ENCODE measurements around the gene RBM26. TPM values are rescaled to one million over a fixed set of nuclear protein-coding genes. Genes with fewer than 3 reads are reported as not detected.

Gene RBM26
- polyA plus RNA-seq, 1 donor from 2014 or later, result 112 TPM

DNA sequence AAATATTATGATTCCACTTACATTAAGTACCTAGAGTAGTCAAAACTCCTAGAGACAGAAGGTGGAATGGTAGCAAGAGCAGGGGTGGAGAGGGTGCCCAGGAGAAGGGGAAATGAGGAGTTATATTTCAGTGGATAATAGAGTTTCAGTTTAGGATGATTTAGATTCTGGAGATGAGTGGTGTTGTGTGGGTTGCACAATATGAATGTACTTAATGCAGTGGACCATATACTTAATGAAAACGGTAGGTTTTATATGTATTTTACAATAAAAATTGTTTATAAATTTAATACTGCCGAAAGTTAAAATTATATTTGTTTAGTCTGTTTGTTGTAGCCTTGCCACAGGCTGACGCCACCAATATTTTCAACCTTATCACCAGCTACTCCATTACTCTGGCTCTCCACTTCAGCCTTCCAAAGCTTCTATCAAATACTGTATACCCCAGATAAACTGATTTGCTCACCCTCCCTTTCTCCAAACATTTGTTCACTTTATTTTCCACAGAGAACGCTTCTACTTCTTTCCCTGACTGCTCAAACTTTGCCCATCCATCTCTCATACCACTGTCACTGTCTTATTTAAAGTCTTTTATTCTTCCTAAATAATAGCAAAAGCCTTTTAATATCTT is 1.4 kb upstream of the RBM26 start:
- no peak overlapping the region for H2AFZ ChIP-seq (ENCODE audit: low read depth, low read length)
- peaks cover 44% of the 10 kb centered on the region for H3K79me2 ChIP-seq (replicated peaks; ENCODE audit: insufficient read depth, low read length)
- no peaks in the 10 kb centered on the region for H3K36me3 ChIP-seq (ENCODE audit: insufficient read depth, low read length)
- H3F3A ChIP-seq (ENCODE audit: insufficient read depth, low read length, poor library complexity, severe bottlenecking), result no peaks in the 10 kb centered on the region
- H3K9me2 ChIP-seq (ENCODE audit: insufficient read depth, low read length), result no peaks in the 10 kb centered on the region
- peak overlapping the region; percentile 78 for H3K4me3 ChIP-seq (ENCODE audit: low read length)
- peak overlapping the region; percentile 87 for H3K4me2 ChIP-seq (ENCODE audit: low read length)
- no peaks in the 10 kb centered on the region for H4K20me1 ChIP-seq (ENCODE audit: insufficient read depth)
- no peaks in the 10 kb centered on the region for H3K9me3 ChIP-seq (ENCODE audit: low read length)
- no peak overlapping the region for H3K9ac ChIP-seq (ENCODE audit: low read length)
- no peak for TF ChIP-seq CTCF (IDR thresholded peaks at IDR 0.05; ENCODE audit: poor library complexity, severe bottlenecking)
- TF ChIP-seq EP300 (conservative IDR thresholded peaks at IDR 0.05; ENCODE audit: poor library complexity, severe bottlenecking), result no peak
- no peak for TF ChIP-seq EZH2 (IDR thresholded peaks at IDR 0.05; ENCODE audit: borderline replicate concordance, insufficient read depth, low read length, poor library complexity, severe bottlenecking)
- TF ChIP-seq TAF1 (IDR thresholded peaks at IDR 0.05; ENCODE audit: low read depth), result no peak
- no peak for TF ChIP-seq RAD21 (conservative IDR thresholded peaks at IDR 0.05)
- TF ChIP-seq POLR2AphosphoS5 (IDR thresholded peaks at IDR 0.05), result no peak
- TF ChIP-seq MXI1 (conservative IDR thresholded peaks at IDR 0.05; ENCODE audit: poor library complexity, severe bottlenecking), result no peak
- TF ChIP-seq REST (IDR thresholded peaks at IDR 0.05; ENCODE audit: borderline replicate concordance), result no peak
- no peak for TF ChIP-seq SMC3 (conservative IDR thresholded peaks at IDR 0.05; ENCODE audit: poor library complexity)
- no peaks in the 10 kb centered on the region for H3K27me3 ChIP-seq (ENCODE audit: insufficient read depth, low read depth, low read length)
- no peak overlapping the region for H3K27ac ChIP-seq (ENCODE audit: low read length)

- H3K9ac ChIP-seq (ENCODE audit: low read length), result peak overlapping the region; percentile 96
- no peaks in the 10 kb centered on the region for H3K27me3 ChIP-seq (ENCODE audit: insufficient read depth, low read depth, low read length)
- H3F3A ChIP-seq (ENCODE audit: insufficient read depth, low read length, poor library complexity, severe bottlenecking), result no peaks in the 10 kb centered on the region
- no peaks in the 10 kb centered on the region for H3K9me3 ChIP-seq (ENCODE audit: low read length)
- H3K36me3 ChIP-seq (ENCODE audit: insufficient read depth, low read length), result no peaks in the 10 kb centered on the region
- no peaks in the 10 kb centered on the region for H4K20me1 ChIP-seq (ENCODE audit: insufficient read depth)
- peak overlapping the region; percentile 88 for H2AFZ ChIP-seq (ENCODE audit: low read depth, low read length)
- no peaks in the 10 kb centered on the region for H3K9me2 ChIP-seq (ENCODE audit: insufficient read depth, low read length)
- peak overlapping the region; percentile 78 for H3K4me3 ChIP-seq (ENCODE audit: low read length)
- TF ChIP-seq MXI1 (conservative IDR thresholded peaks at IDR 0.05; ENCODE audit: poor library complexity, severe bottlenecking) (peak; percentile 13), TAF1 (IDR thresholded peaks at IDR 0.05; ENCODE audit: low read depth) (no peak), EP300 (conservative IDR thresholded peaks at IDR 0.05; ENCODE audit: poor library complexity, severe bottlenecking) (no peak)
- peak overlapping the region; percentile 87 for H3K4me2 ChIP-seq (ENCODE audit: low read length)
- peak overlapping the region; percentile 98 for H3K27ac ChIP-seq (ENCODE audit: low read length)
- H3K79me2 ChIP-seq (replicated peaks; ENCODE audit: insufficient read depth, low read length), result peaks cover 53% of the 10 kb centered on the region
Observed at GRCh38 chr13:79406597-79406908, 498 bp upstream of the RBM26 start.

Data from neural cell (in vitro differentiated cells).